HepG2 (cell line): Measurements from ENCODE around the gene DDO. TPM values are rescaled to one million over a fixed set of nuclear protein-coding genes. Genes with fewer than 3 reads are reported as not detected.
A peak's percentile ranks its signal among the peaks of the same experiment; 100 is the strongest.
"Not testable (repeated sequence)": the region's sequence is repeated elsewhere in the genome, so short reads cannot be mapped to it uniquely, and the experiment has no call there.

ENCODE experiments used
- ATAC-seq: fragments of 200-7000 bp; cut with Tn5 transposase; 3 replicates; pipeline ENCODE4 v1.9.1; 2020; ENCODE audit warnings: mild to moderate bottlenecking, moderate library complexity
- BruUV-seq: library from RNA; stranded (reverse); fragments of 400-500 nt; replicated peaks from 2 replicates; lab custom pipeline; 2021; lab: Mats Ljungman, UMichigan
- CTCF ChIA-PET: fragments of 300-600 bp; formaldehyde crosslinking; extraction: SDS; loops from one replicate; lab custom pipeline; 2021; ENCODE audit warnings: low total read pairs, inconsistent platforms, low intra/inter-chr PET ratio; lab: Yijun Ruan, JAX
- POLR2A ChIA-PET: fragments of 350-600 bp; sonication (Branson Sonifier 250); formaldehyde crosslinking; loops from one replicate; lab custom pipeline; 2020; ENCODE audit warnings: antibody characterized with exemption, inconsistent platforms; lab: Yijun Ruan, JAX
- DNase-seq: peaks from one replicate; pipeline ENCODE4 v3.0.0-alpha.2; 2015; ENCODE audit warnings: low spot score
- FAIRE-seq: peaks from 3 replicates; lab custom pipeline; 2011; peaks lifted over from hg19 to GRCh38; lab: Jason Lieb, UNC
- H2AFZ ChIP-seq: one replicate; pipeline ENCODE4 v1.6.1; 2011; ENCODE audit warnings: low read length, inconsistent platforms
- H3K27ac ChIP-seq: fragments of 300-600 bp; 3 replicates; pipeline ENCODE4 v1.8.0; 2011; ENCODE audit warnings: mixed run types, mild to moderate bottlenecking, mixed read lengths, low read length, inconsistent platforms; ENCODE audit not compliant: insufficient read depth; ENCODE audit errors: extremely low read length
- H3K27me3 ChIP-seq, 2 experiments: fragments of 200-600 bp in 1 of 2; 2 replicates in 1 of 2; 3 replicates in 1 of 2; pipeline versions ENCODE4 v1.6.0 to v1.8.0; 2011; ENCODE audit warnings: low read length in 2 of 2, mild to moderate bottlenecking in 2 of 2, moderate library complexity in 2 of 2, inconsistent platforms in 1 of 2; ENCODE audit not compliant: insufficient read depth in 2 of 2, control insufficient read depth in 1 of 2
- H3K36me3 ChIP-seq, 2 experiments: fragments of 200-600 bp in 1 of 2; replicated peaks in 1 of 2; 2 replicates in 1 of 2; 3 replicates in 1 of 2; pipeline versions ENCODE4 v1.5.1 to v1.8.0; 2011; ENCODE audit warnings: low read length in 2 of 2, inconsistent platforms in 1 of 2; ENCODE audit not compliant: insufficient read depth in 2 of 2, control insufficient read depth in 1 of 2
- H3K4me1 ChIP-seq: 2 replicates; pipeline ENCODE4 v1.5.1; 2012; ENCODE audit warnings: low read length, inconsistent platforms; ENCODE audit not compliant: insufficient read depth
- H3K4me2 ChIP-seq: 2 replicates; pipeline ENCODE4 v1.6.0; 2011; ENCODE audit warnings: low read depth, low read length, inconsistent platforms
- H3K4me3 ChIP-seq, 3 experiments: fragments of 200-600 bp in 1 of 3; sonication (generic), shearing (Covaris generic) in 1 of 3; replicated peaks in 1 of 3; 2 replicates each; pipeline ENCODE4 v1.5.1; 2011 to 2016; ENCODE audit warnings: low read length in 3 of 3, inconsistent platforms in 2 of 3, low read depth in 2 of 3, mild to moderate bottlenecking in 2 of 3, control low read depth in 1 of 3, mixed read lengths in 1 of 3; ENCODE audit not compliant: insufficient read depth in 1 of 3
- H3K79me2 ChIP-seq: one replicate; pipeline ENCODE4 v1.6.1; 2011; ENCODE audit warnings: low read length, inconsistent platforms; ENCODE audit not compliant: insufficient read depth
- H3K9ac ChIP-seq: 2 replicates; pipeline ENCODE4 v1.6.0; 2011; ENCODE audit warnings: mild to moderate bottlenecking, low read depth, low read length, inconsistent platforms; ENCODE audit not compliant: insufficient read depth
- H3K9me3 ChIP-seq: 2 replicates; pipeline ENCODE4 v1.5.1; 2012; ENCODE audit warnings: mild to moderate bottlenecking, low read length
- H4K20me1 ChIP-seq: 2 replicates; pipeline ENCODE4 v1.6.0; 2011; ENCODE audit warnings: inconsistent platforms, mild to moderate bottlenecking, low read length, moderate library complexity; ENCODE audit not compliant: insufficient read depth
- CREM ChIP-seq, 2 experiments: sonication (generic) in 1 of 2; formaldehyde crosslinking in 1 of 2; IDR thresholded peaks; 2 replicates each; pipeline versions ENCODE4 v1.4.0 to v1.6.1; 2016 to 2020; ENCODE audit warnings: antibody characterized with exemption in 1 of 2, mild to moderate bottlenecking in 1 of 2, missing genetic modification reagents in 1 of 2
- CTCF ChIP-seq: sonication (generic); formaldehyde crosslinking; IDR thresholded peaks from 2 replicates; pipeline ENCODE4 v1.5.0; 2020; ENCODE audit warnings: mild to moderate bottlenecking, missing genetic modification reagents, moderate library complexity
- E2F1 ChIP-seq: sonication (generic); formaldehyde crosslinking; IDR thresholded peaks from 2 replicates; pipeline ENCODE4 v1.5.0; 2020; ENCODE audit warnings: missing genetic modification reagents
- SMC3 ChIP-seq: IDR thresholded peaks from 2 replicates; pipeline ENCODE4 v1.6.1; 2011; ENCODE audit warnings: low read length, improper control_type of control experiment
- STAG1 ChIP-seq: sonication (generic); formaldehyde crosslinking; IDR thresholded peaks from 2 replicates; pipeline ENCODE4 v1.4.0; 2020; ENCODE audit warnings: missing genetic modification reagents
- ZNF580 ChIP-seq: IDR thresholded peaks from 2 replicates; pipeline ENCODE4 v1.6.1; 2016; ENCODE audit warnings: low read depth, borderline replicate concordance
- ZNF646 ChIP-seq: sonication (generic); formaldehyde crosslinking; IDR thresholded peaks from 2 replicates; pipeline ENCODE4 v1.9.0; 2021; ENCODE audit warnings: mild to moderate bottlenecking, missing genetic modification reagents
- WGBS: methylation state at CpG from one replicate; pipeline ENCODE4 v1.1.6; 2017; ENCODE audit warnings: low lambda C conversion rate; 5-methylcytosine and 5-hydroxymethylcytosine counted together
- in situ Hi-C: cut with HindIII; loops from 2 replicates; pipeline ENCODE4 v1.10.0; 2017; ENCODE audit warnings: low pct_unique_long_range_greater_than_20kb; ENCODE audit not compliant: extremely low pct_ligation_motif_present
- intact Hi-C: fragments of 100-400 bp; cut with micrococcal nuclease; formaldehyde crosslinking; loops from one replicate; pipeline ENCODE4 v1.10.0; 2022; ENCODE audit not compliant: unreplicated experiment
- polyA plus RNA-seq, 8 experiments: library from polyadenylated mRNA; depleted of rRNA in 3 of 8; stranded (reverse) in 7 of 8; unstranded in 1 of 8; fragments of >200 nt; fragmentation: Illumina TruSeq in 4 of 8; extraction: Trizol in 4 of 8; gene quantifications; 2 replicates each; pipeline versions ENCODE4 v1.2.1 to v1.2.3, GENCODE V29; 2011 to 2016; ENCODE audit warnings: low read depth in 4 of 8, missing spikeins in 1 of 8, mixed read lengths in 1 of 8; ENCODE audit not compliant: insufficient read depth in 1 of 8
- total RNA-seq, 5 experiments: library from RNA; depleted of rRNA; stranded (reverse); fragments of >200 nt; fragmentation: Illumina TruSeq; extraction: Trizol; gene quantifications; 2 replicates each; pipeline ENCODE4 v1.2.3, GENCODE V29; 2016; ENCODE audit warnings: low read depth in 1 of 5

DDO gene
- total and polyA plus RNA-seq, 2 of the 13 experiments (the other 11 are each of a cell fraction or from before 2014, with no cell fraction given): 6.1 to 10.3 TPM

- CTCF ChIA-PET, POLR2A ChIA-PET, in situ Hi-C loops, H3K36me3 ChIP-seq, H3K4me1 ChIP-seq, H3K4me3 ChIP-seq, H3K27me3 ChIP-seq, H2AFZ ChIP-seq, H3K9ac ChIP-seq, H3K79me2 ChIP-seq, H3K9me3 ChIP-seq, H4K20me1 ChIP-seq, H3K27ac ChIP-seq, BruUV-seq, FAIRE-seq: not testable (repeated sequence)
- intact Hi-C loops: loop anchor here (2.0 kb wide), 1 partner anchor 61 kb away; no protein-coding TSS in a partner anchor
- peak overlapping the region; percentile 42 for H3K4me2 ChIP-seq
- DNase-seq (peak; percentile 55), ATAC-seq (peak; percentile 67; the same call in 2 of the 3 replicates)
- 36% methylated on average over 6 of the region's 8 CpGs for WGBS
- TF ChIP-seq ZNF580 (0 out of 2 replicates have a peak, but pooled peaks have one; percentile 51), CTCF (peak; percentile 77), STAG1 (CRISPR knock-in tag) (peak; percentile 74), SMC3 (peak; percentile 48; the same call in 1 of the 2 replicates)
Measured at GRCh38 chr6:110457567-110458175, 42.3 kb upstream of the DDO start.

GRCh38 chr6:110456694-110457093, 41.3 kb upstream of the DDO start:
- no peak overlapping the region for H3K27ac ChIP-seq
- peaks cover under 1% of the 10 kb centered on the region; the same call in 1 of the 2 replicates for H3K9me3 ChIP-seq
- FAIRE-seq (no peak), ATAC-seq (no peak), DNase-seq (no peak)
- no peaks in the 10 kb centered on the region for H3K79me2 ChIP-seq
- H3K4me3 ChIP-seq: no peak overlapping the region
- H3K4me2 ChIP-seq: no peak overlapping the region
- H3K36me3 ChIP-seq: no peaks in the 10 kb centered on the region
- H2AFZ ChIP-seq: no peak overlapping the region
- CTCF ChIA-PET: no interaction called here
- in situ Hi-C loops: no loop called here
- intact Hi-C loops: loop anchor here (2.0 kb wide), 1 partner anchor 62 kb away; no protein-coding TSS in a partner anchor
- H3K4me1 ChIP-seq: no peaks in the 10 kb centered on the region
- POLR2A ChIA-PET: no interaction called here
- H3K27me3 ChIP-seq: no peaks in the 10 kb centered on the region
- no TSS peak for BruUV-seq
- no peak overlapping the region for H3K9ac ChIP-seq
- H4K20me1 ChIP-seq: no peaks in the 10 kb centered on the region
- 35% methylated on average over 3 of the region's 3 CpGs for WGBS
- no peak for TF ChIP-seq CREM (IDR thresholded peaks at IDR 0.05)
- no peak for TF ChIP-seq CREM (CRISPR knock-in tag; IDR thresholded peaks at IDR 0.05)
- no peak for TF ChIP-seq ZNF646
- TF ChIP-seq E2F1 (CRISPR knock-in tag): no peak
